Adipose tissue (tissue), 3 donors: ENCODE measurements around the gene SHISA9. TPM values are rescaled to one million over a fixed set of nuclear protein-coding genes. Genes with fewer than 3 reads are reported as not detected.
"Not testable (repeated sequence)": the region's sequence is repeated elsewhere in the genome, so short reads cannot be mapped to it uniquely, and the experiment has no call there.

Experiments used
- H3K27ac ChIP-seq: one replicate; pipeline ENCODE4 v1.5.1; 2013; ENCODE audit warnings: low read depth, low read length
- whole genome bisulfite sequencing, 3 donors: extraction: QIAGEN DNeasy Blood & Tissue Kit; methylation state at CpG; one replicate each; pipeline ENCODE4 v1.1.7; 2013; 5-methylcytosine and 5-hydroxymethylcytosine counted together
- polyA plus RNA-seq, 3 donors: library from polyadenylated mRNA; stranded (reverse); fragments of 200-250 nt; gene quantifications; one replicate each; pipeline ENCODE4 v1.2.3, GENCODE V29; 2013
- donor health status: healthy with polysubstance abuse.
- donor health status: Bipolar disorder and iron deficiency.
- donor health status: healthy.

The SHISA9 gene
- polyA plus RNA-seq, 3 donors: 0.06 to 0.22 (median 0.08) TPM

GRCh38 chr16:12893050-12893750 lies 8.2 kb upstream of the SHISA9 start:
- WGBS, 3 donors: 74 to 80% (median 80%) methylated on average over 8 of the region's 8 CpGs
- no peak overlapping the region for H3K27ac ChIP-seq

GRCh38 chr16:12896562-12896961 lies 4.8 kb upstream of the SHISA9 start:
- WGBS, 3 donors: 35 to 45% (median 38%) methylated on average over 4 of the region's 4 CpGs
- no peak overlapping the region for H3K27ac ChIP-seq

- H3K27ac ChIP-seq: no peak overlapping the region
- WGBS, 3 donors: 44 to 54% (median 54%) methylated on average over 3 of the region's 3 CpGs
Measured at GRCh38 chr16:12898551-12898950, 2.8 kb upstream of the SHISA9 start.

GRCh38 chr16:12899529-12900143 lies 1.8 kb upstream of the SHISA9 start:
- H3K27ac ChIP-seq: no peak overlapping the region
- WGBS, 3 donors: 56 to 74% (median 72%) methylated on average over 6 of the region's 6 CpGs

- H3K27ac ChIP-seq: no peak overlapping the region
- WGBS, 3 donors: 7 to 24% (median 21%) methylated on average over 7 of the region's 7 CpGs
Measured at GRCh38 chr16:12900156-12900555, 1.2 kb upstream of the SHISA9 start.

- WGBS, 3 donors: 1 to 5% (median 3%) methylated on average over 36 to 37 of the region's 37 CpGs
Measured at GRCh38 chr16:12900599-12901203, 697 bp upstream of the SHISA9 start.

GRCh38 chr16:12901204-12901596 lies 198 bp upstream of the SHISA9 start:
- 2 to 3% (median 2%) methylated on average over 21 to 32 of the region's 34 CpGs for WGBS, 3 donors

More at GRCh38 chr16:12900599-12901203, 697 bp upstream of the SHISA9 start:
- H3K27ac ChIP-seq: no peak overlapping the region

GRCh38 chr16:12902511-12903372 lies 1.3 kb downstream of the SHISA9 start:
- 1 to 3% (median 2%) methylated on average over 51 to 55 of the region's 55 CpGs for WGBS, 3 donors
- no peak overlapping the region for H3K27ac ChIP-seq

More at GRCh38 chr16:12901204-12901596, 198 bp upstream of the SHISA9 start:
- H3K27ac ChIP-seq: no peak overlapping the region

- 2 to 6% (median 4%) methylated on average over 37 to 38 of the region's 38 CpGs for WGBS, 3 donors
- H3K27ac ChIP-seq: no peak overlapping the region
Measured at GRCh38 chr16:12903407-12904328, 2.3 kb downstream of the SHISA9 start.

- WGBS, 3 donors: 17 to 30% (median 25%) methylated on average over 7 of the region's 7 CpGs
- no peak overlapping the region for H3K27ac ChIP-seq
Measured at GRCh38 chr16:12904329-12904671, 2.9 kb downstream of the SHISA9 start.

- WGBS, 3 donors: 59 to 73% (median 59%) methylated on average over 5 of the region's 5 CpGs
- H3K27ac ChIP-seq: no peak overlapping the region
Measured at GRCh38 chr16:12906271-12906670, 4.9 kb downstream of the SHISA9 start.

- no peak overlapping the region for H3K27ac ChIP-seq
- 68 to 82% (median 78%) methylated on average over 5 of the region's 5 CpGs for WGBS, 3 donors
Measured at GRCh38 chr16:12906765-12907516, 5.5 kb downstream of the SHISA9 start.

- H3K27ac ChIP-seq: no peak overlapping the region
- 47 to 50% (median 48%) methylated on average over 5 of the region's 5 CpGs for WGBS, 3 donors
Measured at GRCh38 chr16:12907670-12908233, 6.4 kb downstream of the SHISA9 start.

GRCh38 chr16:12917246-12917645 lies 15.8 kb downstream of the SHISA9 start:
- no peak overlapping the region for H3K27ac ChIP-seq
- WGBS, 3 donors: 58 to 69% (median 69%) methylated on average over 5 of the region's 5 CpGs

- WGBS, 3 donors: 24 to 45% (median 33%) methylated on average over 1 of the region's 1 CpG
- no peak overlapping the region for H3K27ac ChIP-seq
Measured at GRCh38 chr16:12917653-12918052, 16.3 kb downstream of the SHISA9 start.

GRCh38 chr16:12920739-12921138 lies 19.3 kb downstream of the SHISA9 start:
- 42 to 59% (median 43%) methylated on average over 4 of the region's 4 CpGs for WGBS, 3 donors
- H3K27ac ChIP-seq: no peak overlapping the region

GRCh38 chr16:12923640-12924039 lies 22.2 kb downstream of the SHISA9 start:
- not testable (repeated sequence) for H3K27ac ChIP-seq
- 79 to 88% (median 86%) methylated on average over 6 of the region's 6 CpGs for WGBS, 3 donors
